IMR-90 (cell line): ENCODE data around the gene RHOT1.

Source experiments
- CEBPB ChIP-seq: IDR thresholded peaks from 2 replicates; pipeline ENCODE4 v1.6.1; 2012; ENCODE audit warnings: low read depth, low read length, improper control_type of control experiment
- CTCF ChIP-seq: conservative IDR thresholded peaks from 2 replicates; pipeline ENCODE4 v1.5.1; 2012; ENCODE audit warnings: mild to moderate bottlenecking, low read depth, low read length, improper control_type of control experiment
- FOS ChIP-seq: fragments of 150-350 bp; IDR thresholded peaks from 2 replicates; pipeline ENCODE4 v1.6.1; 2016; ENCODE audit warnings: low read depth, low read length
- POLR2A ChIP-seq: IDR thresholded peaks from 2 replicates; pipeline ENCODE4 v1.6.1; 2012; ENCODE audit warnings: mild to moderate bottlenecking, low read depth, low read length

GRCh38 chr17:32266051-32266388, 123.7 kb downstream of the RHOT1 start:
- TF ChIP-seq CTCF = no peak
- no peak for TF ChIP-seq POLR2A
- no peak for TF ChIP-seq FOS
- TF ChIP-seq CEBPB = no peak
